GM12878 (cell line): ENCODE results near the gene ENGASE. TPM values are rescaled to one million over a fixed set of nuclear protein-coding genes. Genes with fewer than 3 reads are reported as not detected.

ENCODE experiments used
- CEBPB ChIP-seq, 2 experiments: fragments of 150-350 bp in 1 of 2; IDR thresholded peaks; 2 replicates each; pipeline ENCODE4 v1.6.1; 2012 to 2014; ENCODE audit warnings: low read depth in 2 of 2, low read length in 2 of 2, borderline replicate concordance in 1 of 2, inconsistent platforms in 1 of 2
- CHD1 ChIP-seq: IDR thresholded peaks from 2 replicates; pipeline ENCODE4 v1.6.1; 2012; ENCODE audit warnings: low read depth, low read length, improper control_type of control experiment
- CREM ChIP-seq: IDR thresholded peaks from 2 replicates; pipeline ENCODE4 v1.6.1; 2014; ENCODE audit warnings: antibody characterized with exemption, low read depth
- EED ChIP-seq: sonication (generic); IDR thresholded peaks from 2 replicates; pipeline ENCODE4 v1.6.1; 2016; ENCODE audit warnings: antibody characterized with exemption, low read depth
- FOXK2 ChIP-seq: fragments of 450-650 bp; IDR thresholded peaks from 2 replicates; pipeline ENCODE4 v1.6.1; 2017; ENCODE audit warnings: mild to moderate bottlenecking, moderate library complexity
- HCFC1 ChIP-seq: fragments of 150-350 bp; IDR thresholded peaks from 2 replicates; pipeline ENCODE4 v1.6.1; 2014; ENCODE audit warnings: low read length
- HDGF ChIP-seq: fragments of 450-650 bp; IDR thresholded peaks from 2 replicates; pipeline ENCODE4 v1.6.1; 2016; ENCODE audit warnings: antibody characterized with exemption
- MXI1 ChIP-seq: fragments of 150-350 bp; IDR thresholded peaks from 2 replicates; pipeline ENCODE4 v1.6.1; 2011; ENCODE audit warnings: low read depth, mild to moderate bottlenecking, inconsistent platforms, low read length, improper control_type of control experiment
- MYB ChIP-seq: fragments of 150-350 bp; IDR thresholded peaks from 2 replicates; pipeline ENCODE4 v1.6.1; 2014; ENCODE audit warnings: mild to moderate bottlenecking, low read depth, low read length, borderline replicate concordance
- NFYA ChIP-seq: IDR thresholded peaks from 2 replicates; pipeline ENCODE4 v1.6.1; 2011; ENCODE audit warnings: low read depth, mild to moderate bottlenecking, low read length, improper control_type of control experiment, borderline replicate concordance
- NR2C2 ChIP-seq: IDR thresholded peaks from 2 replicates; pipeline ENCODE4 v1.6.1; 2011; ENCODE audit warnings: borderline replicate concordance, low read depth; ENCODE audit not compliant: control insufficient read depth, insufficient read length
- POLR2AphosphoS2 ChIP-seq: IDR thresholded peaks from 2 replicates; pipeline ENCODE4 v1.6.1; 2011; ENCODE audit warnings: low read depth, mild to moderate bottlenecking, low read length, improper control_type of control experiment, moderate library complexity
- TBL1XR1 ChIP-seq: IDR thresholded peaks from 2 replicates; pipeline ENCODE4 v1.6.1; 2012; ENCODE audit warnings: low read depth, low read length, improper control_type of control experiment
- ZNF217 ChIP-seq: fragments of 450-650 bp; IDR thresholded peaks from 2 replicates; pipeline ENCODE4 v1.6.1; 2017; ENCODE audit warnings: antibody characterized with exemption, mild to moderate bottlenecking
- ZNF622 ChIP-seq: fragments of 450-650 bp; IDR thresholded peaks from 2 replicates; pipeline ENCODE4 v1.6.1; 2017; ENCODE audit warnings: mild to moderate bottlenecking, inconsistent platforms
- polyA plus RNA-seq, 11 experiments: library from polyadenylated mRNA; depleted of rRNA in 4 of 11; unstranded in 6 of 11; stranded (reverse) in 5 of 11; fragments of >200 nt; fragmentation: Nextera tagmentation in 4 of 11; fragmentation: Illumina TruSeq in 1 of 11; extraction: Ambion mirVana in 4 of 11; extraction: Trizol in 1 of 11; gene quantifications; 1 replicate in 1 of 11; 2 replicates in 10 of 11; pipeline versions ENCODE4 v1.2.1 to v1.2.3, GENCODE V29; 2011 to 2016; ENCODE audit warnings: inconsistent platforms in 2 of 11, missing spikeins in 2 of 11, low read depth in 1 of 11
- total RNA-seq, 4 experiments: library from RNA; depleted of rRNA in 3 of 4; stranded (reverse); fragments of >200 nt in 3 of 4; fragmentation: Illumina TruSeq in 1 of 4; extraction: Trizol in 1 of 4; gene quantifications; 2 replicates each; pipeline versions ENCODE4 v1.2.1 to v1.2.3, GENCODE V29; 2013 to 2021
- TF ChIP-seq, protein P1 (sequence below): IDR thresholded peaks from 2 replicates; pipeline ENCODE4 v1.6.1; 2011; ENCODE audit warnings: low read depth, mild to moderate bottlenecking, low read length, moderate library complexity, borderline replicate concordance; ENCODE audit errors: extremely low read depth
- TF ChIP-seq, protein P2 (sequence below): fragments of 450-650 bp; IDR thresholded peaks from 2 replicates; pipeline ENCODE4 v1.6.1; 2016; ENCODE audit warnings: mild to moderate bottlenecking, moderate library complexity, borderline replicate concordance
- TF ChIP-seq, protein P3 (sequence below): fragments of 150-350 bp; IDR thresholded peaks from 2 replicates; pipeline ENCODE4 v1.6.1; 2016; ENCODE audit warnings: low read depth, low read length
- TF ChIP-seq, protein P4 (sequence below): fragments of 450-650 bp; formaldehyde crosslinking; IDR thresholded peaks from 2 replicates; pipeline ENCODE4 v1.5.0; 2022; ENCODE audit warnings: mild to moderate bottlenecking, missing genetic modification characterization

Gene ENGASE
- total and polyA plus RNA-seq, 10 of the 15 experiments (the other 5 are each of a cell fraction or from before 2014, with no cell fraction given): 0.18 to 28.9 (median 10.5) TPM

DNA sequence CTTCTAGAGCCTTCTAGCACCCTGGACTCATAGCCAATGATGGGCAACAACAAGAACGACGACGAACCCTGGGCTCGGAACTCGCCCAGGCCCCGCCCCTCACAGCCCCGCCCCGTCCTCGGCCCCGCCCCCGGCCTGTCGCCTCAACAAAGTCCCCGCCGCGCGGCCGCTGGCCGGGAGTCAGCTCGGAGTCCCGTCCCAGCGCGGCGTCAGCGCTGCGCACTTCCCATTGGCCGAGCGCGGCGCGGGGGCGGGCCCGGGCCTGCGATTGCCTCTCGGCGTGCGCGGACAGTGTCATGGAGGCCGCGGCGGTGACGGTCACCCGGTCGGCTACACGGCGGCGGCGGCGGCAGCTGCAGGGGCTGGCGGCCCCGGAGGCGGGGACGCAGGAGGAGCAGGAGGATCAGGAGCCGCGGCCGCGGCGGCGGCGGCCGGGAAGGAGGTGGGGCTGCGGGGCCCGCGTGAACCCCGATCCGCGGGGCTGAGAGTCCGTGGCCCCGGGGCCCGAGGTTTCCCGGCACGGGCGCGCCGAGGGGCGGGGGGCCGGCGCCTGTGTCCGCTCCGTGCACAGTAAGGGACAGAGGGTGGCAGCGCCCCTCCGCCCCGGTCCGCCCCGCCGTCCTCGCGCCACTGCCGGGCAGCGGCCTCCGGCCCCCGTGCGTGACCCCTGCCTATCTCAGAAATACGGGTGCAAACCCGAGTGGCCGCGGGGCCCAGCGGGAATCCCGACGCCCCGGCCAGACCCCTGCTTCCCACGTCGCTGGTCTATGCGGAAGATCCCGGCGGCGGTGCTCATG lies at the start of gene ENGASE (continued):
- no peak for TF ChIP-seq MYB
- no peak for TF ChIP-seq HCFC1
- no peak for TF ChIP-seq POLR2AphosphoS2
- TF ChIP-seq CHD1: no peak
- TF ChIP-seq, protein P1, sequence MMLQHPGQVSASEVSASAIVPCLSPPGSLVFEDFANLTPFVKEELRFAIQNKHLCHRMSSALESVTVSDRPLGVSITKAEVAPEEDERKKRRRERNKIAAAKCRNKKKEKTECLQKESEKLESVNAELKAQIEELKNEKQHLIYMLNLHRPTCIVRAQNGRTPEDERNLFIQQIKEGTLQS: no peak
- no peak for TF ChIP-seq TBL1XR1
- no peak for TF ChIP-seq FOXK2
- TF ChIP-seq HDGF: no peak
- no peak for TF ChIP-seq NR2C2
- TF ChIP-seq, protein P2, sequence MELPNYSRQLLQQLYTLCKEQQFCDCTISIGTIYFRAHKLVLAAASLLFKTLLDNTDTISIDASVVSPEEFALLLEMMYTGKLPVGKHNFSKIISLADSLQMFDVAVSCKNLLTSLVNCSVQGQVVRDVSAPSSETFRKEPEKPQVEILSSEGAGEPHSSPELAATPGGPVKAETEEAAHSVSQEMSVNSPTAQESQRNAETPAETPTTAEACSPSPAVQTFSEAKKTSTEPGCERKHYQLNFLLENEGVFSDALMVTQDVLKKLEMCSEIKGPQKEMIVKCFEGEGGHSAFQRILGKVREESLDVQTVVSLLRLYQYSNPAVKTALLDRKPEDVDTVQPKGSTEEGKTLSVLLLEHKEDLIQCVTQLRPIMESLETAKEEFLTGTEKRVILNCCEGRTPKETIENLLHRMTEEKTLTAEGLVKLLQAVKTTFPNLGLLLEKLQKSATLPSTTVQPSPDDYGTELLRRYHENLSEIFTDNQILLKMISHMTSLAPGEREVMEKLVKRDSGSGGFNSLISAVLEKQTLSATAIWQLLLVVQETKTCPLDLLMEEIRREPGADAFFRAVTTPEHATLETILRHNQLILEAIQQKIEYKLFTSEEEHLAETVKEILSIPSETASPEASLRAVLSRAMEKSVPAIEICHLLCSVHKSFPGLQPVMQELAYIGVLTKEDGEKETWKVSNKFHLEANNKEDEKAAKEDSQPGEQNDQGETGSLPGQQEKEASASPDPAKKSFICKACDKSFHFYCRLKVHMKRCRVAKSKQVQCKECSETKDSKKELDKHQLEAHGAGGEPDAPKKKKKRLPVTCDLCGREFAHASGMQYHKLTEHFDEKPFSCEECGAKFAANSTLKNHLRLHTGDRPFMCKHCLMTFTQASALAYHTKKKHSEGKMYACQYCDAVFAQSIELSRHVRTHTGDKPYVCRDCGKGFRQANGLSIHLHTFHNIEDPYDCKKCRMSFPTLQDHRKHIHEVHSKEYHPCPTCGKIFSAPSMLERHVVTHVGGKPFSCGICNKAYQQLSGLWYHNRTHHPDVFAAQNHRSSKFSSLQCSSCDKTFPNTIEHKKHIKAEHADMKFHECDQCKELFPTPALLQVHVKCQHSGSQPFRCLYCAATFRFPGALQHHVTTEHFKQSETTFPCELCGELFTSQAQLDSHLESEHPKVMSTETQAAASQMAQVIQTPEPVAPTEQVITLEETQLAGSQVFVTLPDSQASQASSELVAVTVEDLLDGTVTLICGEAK: no peak
- TF ChIP-seq CEBPB (IDR thresholded peaks at IDR 0.05; ENCODE audit: borderline replicate concordance in 1 of 2, low read depth in 2 of 2, low read length in 2 of 2): no peak
- no peak for TF ChIP-seq EED
- no peak for TF ChIP-seq CREM
- TF ChIP-seq MXI1: no peak
- peak; percentile 51; the same call in 1 of the 2 replicates for TF ChIP-seq ZNF217
- no peak for TF ChIP-seq ZNF622
- TF ChIP-seq, protein P3, sequence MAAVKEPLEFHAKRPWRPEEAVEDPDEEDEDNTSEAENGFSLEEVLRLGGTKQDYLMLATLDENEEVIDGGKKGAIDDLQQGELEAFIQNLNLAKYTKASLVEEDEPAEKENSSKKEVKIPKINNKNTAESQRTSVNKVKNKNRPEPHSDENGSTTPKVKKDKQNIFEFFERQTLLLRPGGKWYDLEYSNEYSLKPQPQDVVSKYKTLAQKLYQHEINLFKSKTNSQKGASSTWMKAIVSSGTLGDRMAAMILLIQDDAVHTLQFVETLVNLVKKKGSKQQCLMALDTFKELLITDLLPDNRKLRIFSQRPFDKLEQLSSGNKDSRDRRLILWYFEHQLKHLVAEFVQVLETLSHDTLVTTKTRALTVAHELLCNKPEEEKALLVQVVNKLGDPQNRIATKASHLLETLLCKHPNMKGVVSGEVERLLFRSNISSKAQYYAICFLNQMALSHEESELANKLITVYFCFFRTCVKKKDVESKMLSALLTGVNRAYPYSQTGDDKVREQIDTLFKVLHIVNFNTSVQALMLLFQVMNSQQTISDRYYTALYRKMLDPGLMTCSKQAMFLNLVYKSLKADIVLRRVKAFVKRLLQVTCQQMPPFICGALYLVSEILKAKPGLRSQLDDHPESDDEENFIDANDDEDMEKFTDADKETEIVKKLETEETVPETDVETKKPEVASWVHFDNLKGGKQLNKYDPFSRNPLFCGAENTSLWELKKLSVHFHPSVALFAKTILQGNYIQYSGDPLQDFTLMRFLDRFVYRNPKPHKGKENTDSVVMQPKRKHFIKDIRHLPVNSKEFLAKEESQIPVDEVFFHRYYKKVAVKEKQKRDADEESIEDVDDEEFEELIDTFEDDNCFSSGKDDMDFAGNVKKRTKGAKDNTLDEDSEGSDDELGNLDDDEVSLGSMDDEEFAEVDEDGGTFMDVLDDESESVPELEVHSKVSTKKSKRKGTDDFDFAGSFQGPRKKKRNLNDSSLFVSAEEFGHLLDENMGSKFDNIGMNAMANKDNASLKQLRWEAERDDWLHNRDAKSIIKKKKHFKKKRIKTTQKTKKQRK: no peak
- TF ChIP-seq NFYA: no peak
- TF ChIP-seq, protein P4, sequence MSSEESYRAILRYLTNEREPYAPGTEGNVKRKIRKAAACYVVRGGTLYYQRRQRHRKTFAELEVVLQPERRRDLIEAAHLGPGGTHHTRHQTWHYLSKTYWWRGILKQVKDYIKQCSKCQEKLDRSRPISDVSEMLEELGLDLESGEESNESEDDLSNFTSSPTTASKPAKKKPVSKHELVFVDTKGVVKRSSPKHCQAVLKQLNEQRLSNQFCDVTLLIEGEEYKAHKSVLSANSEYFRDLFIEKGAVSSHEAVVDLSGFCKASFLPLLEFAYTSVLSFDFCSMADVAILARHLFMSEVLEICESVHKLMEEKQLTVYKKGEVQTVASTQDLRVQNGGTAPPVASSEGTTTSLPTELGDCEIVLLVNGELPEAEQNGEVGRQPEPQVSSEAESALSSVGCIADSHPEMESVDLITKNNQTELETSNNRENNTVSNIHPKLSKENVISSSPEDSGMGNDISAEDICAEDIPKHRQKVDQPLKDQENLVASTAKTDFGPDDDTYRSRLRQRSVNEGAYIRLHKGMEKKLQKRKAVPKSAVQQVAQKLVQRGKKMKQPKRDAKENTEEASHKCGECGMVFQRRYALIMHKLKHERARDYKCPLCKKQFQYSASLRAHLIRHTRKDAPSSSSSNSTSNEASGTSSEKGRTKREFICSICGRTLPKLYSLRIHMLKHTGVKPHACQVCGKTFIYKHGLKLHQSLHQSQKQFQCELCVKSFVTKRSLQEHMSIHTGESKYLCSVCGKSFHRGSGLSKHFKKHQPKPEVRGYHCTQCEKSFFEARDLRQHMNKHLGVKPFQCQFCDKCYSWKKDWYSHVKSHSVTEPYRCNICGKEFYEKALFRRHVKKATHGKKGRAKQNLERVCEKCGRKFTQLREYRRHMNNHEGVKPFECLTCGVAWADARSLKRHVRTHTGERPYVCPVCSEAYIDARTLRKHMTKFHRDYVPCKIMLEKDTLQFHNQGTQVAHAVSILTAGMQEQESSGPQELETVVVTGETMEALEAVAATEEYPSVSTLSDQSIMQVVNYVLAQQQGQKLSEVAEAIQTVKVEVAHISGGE (CRISPR knock-in tag): no peak
